H1 (cell line): Measurements from ENCODE around the gene FBLN2. TPM values are rescaled to one million over a fixed set of nuclear protein-coding genes. Genes with fewer than 3 reads are reported as not detected.

ENCODE experiments used
- BACH1 ChIP-seq: IDR thresholded peaks from 2 replicates; pipeline ENCODE4 v1.6.1; 2012; ENCODE audit warnings: low read length, improper control_type of control experiment
- EGR1 ChIP-seq: IDR thresholded peaks from 2 replicates; pipeline ENCODE4 v1.6.1; 2011; ENCODE audit warnings: low read depth, low read length, borderline replicate concordance
- GABPA ChIP-seq: IDR thresholded peaks from 2 replicates; pipeline ENCODE4 v1.6.1; 2011; ENCODE audit warnings: mild to moderate bottlenecking, low read length, moderate library complexity, borderline replicate concordance; ENCODE audit not compliant: insufficient read depth
- KDM5A ChIP-seq: fragments of 200-600 bp; IDR thresholded peaks from 2 replicates; pipeline ENCODE4 v1.7.1; 2012; ENCODE audit warnings: mild to moderate bottlenecking, low read length, inconsistent platforms, mixed read lengths
- POLR2A ChIP-seq, 2 experiments: IDR thresholded peaks; 1 replicate in 1 of 2; 2 replicates in 1 of 2; pipeline ENCODE4 v1.6.1; 2011; ENCODE audit warnings: low read depth in 2 of 2, low read length in 2 of 2, mild to moderate bottlenecking in 2 of 2; ENCODE audit errors: control extremely low read depth in 1 of 2
- RXRA ChIP-seq: IDR thresholded peaks from 2 replicates; pipeline ENCODE4 v1.6.1; 2011; ENCODE audit warnings: low read depth, mild to moderate bottlenecking, low read length, moderate library complexity; ENCODE audit not compliant: insufficient read depth
- SIN3A ChIP-seq, 2 experiments: IDR thresholded peaks in 1 of 2; conservative IDR thresholded peaks in 1 of 2; 2 replicates each; pipeline ENCODE4 v1.6.1; 2011 to 2012; ENCODE audit warnings: low read length in 2 of 2, improper control_type of control experiment in 1 of 2, low read depth in 1 of 2, mild to moderate bottlenecking in 1 of 2
- SP4 ChIP-seq: IDR thresholded peaks from 2 replicates; pipeline ENCODE4 v1.6.1; 2012; ENCODE audit warnings: low read length, inconsistent platforms
- polyA plus RNA-seq, 7 experiments: library from polyadenylated mRNA; depleted of rRNA in 3 of 7; stranded (reverse) in 5 of 7; unstranded in 2 of 7; fragments of >200 nt in 5 of 7; fragments of 200-250 nt in 2 of 7; gene quantifications; 1 replicate in 5 of 7; 2 replicates in 1 of 7; 4 replicates in 1 of 7; pipeline versions ENCODE4 v1.2.1 to v1.2.3, GENCODE V29; 2011 to 2013; ENCODE audit warnings: missing spikeins in 2 of 7, mixed read lengths in 2 of 7
- total RNA-seq: library from RNA; stranded (reverse); fragmentation: NEBNext Ultra II Directional; extraction: Animal tissue kit (Norgen Biotek cat#: 25700); gene quantifications from 2 replicates; pipeline ENCODE4 v1.2.1, GENCODE V29; 2021

FBLN2 gene
- total and polyA plus RNA-seq, 2 of the 8 experiments (the other 6 are each of a cell fraction or from before 2014, with no cell fraction given), result 17.4 to 24.2 TPM

GRCh38 chr3:13569641-13570390 is 20.9 kb downstream of the FBLN2 start (continued):
- TF ChIP-seq POLR2A (IDR thresholded peaks at IDR 0.05; ENCODE audit: control extremely low read depth in 1 of 2, low read depth in 2 of 2, low read length in 2 of 2), result no peak
- TF ChIP-seq EGR1, result no peak
- TF ChIP-seq SP4, result no peak
- no peak for TF ChIP-seq RXRA
- TF ChIP-seq BACH1, result no peak
- no peak for TF ChIP-seq KDM5A
- TF ChIP-seq GABPA, result no peak
- TF ChIP-seq SIN3A (conservative IDR thresholded peaks at IDR 0.05 in 1 of 2, IDR thresholded peaks at IDR 0.05 in 1 of 2; ENCODE audit: low read depth in 1 of 2, low read length in 2 of 2), result no peak
